H9 (cell line): Measurements from ENCODE around the gene DCAF8. TPM values are rescaled to one million over a fixed set of nuclear protein-coding genes. Genes with fewer than 3 reads are reported as not detected.

Experiments used
- DNase-seq: peaks from one replicate; pipeline ENCODE4 v3.0.0-alpha.2; 2017
- H2AFZ ChIP-seq: one replicate; pipeline ENCODE4 v1.6.1; 2013; ENCODE audit warnings: mild to moderate bottlenecking, low read length, control low read depth, moderate library complexity
- H2AK5ac ChIP-seq: 2 replicates; pipeline ENCODE4 v1.6.1; 2013; ENCODE audit warnings: low read length, control low read depth, mixed read lengths; ENCODE audit not compliant: insufficient read length
- H2BK120ac ChIP-seq: one replicate; pipeline ENCODE4 v1.6.1; 2013; ENCODE audit warnings: low read depth, mild to moderate bottlenecking, low read length, control low read depth, inconsistent platforms; ENCODE audit not compliant: poor library complexity, severe bottlenecking
- H2BK12ac ChIP-seq: 2 replicates; pipeline ENCODE4 v1.6.1; 2013; ENCODE audit warnings: low read length, control low read depth, mixed read lengths, low read depth; ENCODE audit not compliant: insufficient read length
- H2BK15ac ChIP-seq: 2 replicates; pipeline ENCODE4 v1.6.1; 2013; ENCODE audit warnings: low read depth, low read length, control low read depth
- H2BK20ac ChIP-seq: one replicate; pipeline ENCODE4 v1.6.1; 2013; ENCODE audit warnings: low read depth, mild to moderate bottlenecking, low read length, control low read depth, inconsistent platforms; ENCODE audit not compliant: poor library complexity, severe bottlenecking
- H2BK5ac ChIP-seq: 2 replicates; pipeline ENCODE4 v1.6.1; 2013; ENCODE audit warnings: low read length, control low read depth, mixed read lengths; ENCODE audit not compliant: insufficient read length
- H3K14ac ChIP-seq: 2 replicates; pipeline ENCODE4 v1.6.1; 2013; ENCODE audit warnings: low read length, control low read depth; ENCODE audit not compliant: insufficient read depth
- H3K18ac ChIP-seq: 2 replicates; pipeline ENCODE4 v1.6.1; 2013; ENCODE audit warnings: low read depth, mild to moderate bottlenecking, mixed read lengths, low read length, control low read depth; ENCODE audit not compliant: insufficient read length
- H3K23ac ChIP-seq: 2 replicates; pipeline ENCODE4 v1.6.1; 2013; ENCODE audit warnings: low read length, control low read depth, mixed read lengths, low read depth; ENCODE audit not compliant: insufficient read length
- H3K23me2 ChIP-seq: 2 replicates; pipeline ENCODE4 v1.6.1; 2013; ENCODE audit warnings: low read depth, mild to moderate bottlenecking, mixed read lengths, low read length, control low read depth; ENCODE audit not compliant: insufficient read length, poor library complexity, severe bottlenecking
- H3K27ac ChIP-seq: 2 replicates; pipeline ENCODE4 v1.5.1; 2013; ENCODE audit warnings: low read length, control low read depth, mixed read lengths, low read depth; ENCODE audit not compliant: insufficient read length
- H3K27me3 ChIP-seq: 2 replicates; pipeline ENCODE4 v1.6.1; 2013; ENCODE audit warnings: low read length, control low read depth, inconsistent platforms; ENCODE audit not compliant: insufficient read depth
- H3K4ac ChIP-seq: 2 replicates; pipeline ENCODE4 v1.6.1; 2013; ENCODE audit warnings: low read depth, mild to moderate bottlenecking, control low read depth, inconsistent platforms, low read length, moderate library complexity
- H3K4me1 ChIP-seq: 2 replicates; pipeline ENCODE4 v1.6.1; 2013; ENCODE audit warnings: low read length, control low read depth, inconsistent platforms; ENCODE audit not compliant: insufficient read depth
- H3K4me2 ChIP-seq: 2 replicates; pipeline ENCODE4 v1.6.1; 2013; ENCODE audit warnings: low read length, control low read depth, mixed read lengths; ENCODE audit not compliant: insufficient read length, insufficient read depth
- H3K56ac ChIP-seq: 2 replicates; pipeline ENCODE4 v1.6.1; 2013; ENCODE audit warnings: low read depth, mild to moderate bottlenecking, mixed read lengths, low read length, control low read depth; ENCODE audit not compliant: insufficient read length
- H3K79me1 ChIP-seq: 2 replicates; pipeline ENCODE4 v1.6.1; 2013; ENCODE audit warnings: low read depth, mild to moderate bottlenecking, moderate library complexity, low read length, control low read depth, inconsistent platforms; ENCODE audit not compliant: insufficient read depth, poor library complexity, severe bottlenecking
- H3K79me2 ChIP-seq: 2 replicates; pipeline ENCODE4 v1.6.1; 2013; ENCODE audit warnings: low read length, control low read depth, inconsistent platforms; ENCODE audit not compliant: insufficient read depth
- H3K9ac ChIP-seq: 2 replicates; pipeline ENCODE4 v1.6.1; 2013; ENCODE audit warnings: low read length, control low read depth, mixed read lengths; ENCODE audit not compliant: insufficient read length; ENCODE audit errors: extremely low read depth
- H3K9me3 ChIP-seq: one replicate; pipeline ENCODE4 v1.6.1; 2013; ENCODE audit warnings: low read depth, low read length, inconsistent platforms; ENCODE audit not compliant: control insufficient read depth
- H3T11ph ChIP-seq: one replicate; pipeline ENCODE4 v1.6.1; 2013; ENCODE audit warnings: mild to moderate bottlenecking, low read length, control low read depth, inconsistent platforms
- H4K20me1 ChIP-seq: one replicate; pipeline ENCODE4 v1.6.1; 2013; ENCODE audit not compliant: control insufficient read depth, insufficient read length, insufficient read depth
- H4K5ac ChIP-seq: 2 replicates; pipeline ENCODE4 v1.6.1; 2013; ENCODE audit warnings: low read depth, mild to moderate bottlenecking, mixed read lengths, low read length, control low read depth; ENCODE audit not compliant: insufficient read length
- H4K8ac ChIP-seq: replicated peaks from 2 replicates; pipeline ENCODE4 v1.6.1; 2013; ENCODE audit warnings: low read length, control low read depth, mixed read lengths, low read depth; ENCODE audit not compliant: insufficient read length
- H4K91ac ChIP-seq: 2 replicates; pipeline ENCODE4 v1.6.1; 2013; ENCODE audit warnings: low read depth, mild to moderate bottlenecking, moderate library complexity, mixed read lengths, low read length, control low read depth; ENCODE audit not compliant: insufficient read length
- H3K27ac Mint-ChIP-seq, 3 experiments: 2 replicates in 2 of 3; 3 replicates in 1 of 3; pipeline ENCODE4 v1.8.0; 2020 to 2021; ENCODE audit warnings: mixed read lengths in 3 of 3, mild to moderate bottlenecking in 1 of 3, moderate library complexity in 1 of 3
- H3K27me3 Mint-ChIP-seq: 2 replicates; pipeline ENCODE4 v1.8.0; 2021; ENCODE audit warnings: low read depth, mild to moderate bottlenecking, moderate library complexity, mixed read lengths
- H3K36me3 Mint-ChIP-seq, 3 experiments: 2 replicates in 2 of 3; 3 replicates in 1 of 3; pipeline ENCODE4 v1.8.0; 2020 to 2021; ENCODE audit warnings: low read depth in 3 of 3, mixed read lengths in 3 of 3; ENCODE audit not compliant: insufficient read depth in 1 of 3
- H3K4me1 Mint-ChIP-seq, 2 experiments: 2 replicates each; pipeline ENCODE4 v1.8.0; 2020; ENCODE audit warnings: mixed read lengths in 2 of 2
- H3K4me3 Mint-ChIP-seq, 2 experiments: 2 replicates in 1 of 2; 3 replicates in 1 of 2; pipeline ENCODE4 v1.8.0; 2020 to 2021; ENCODE audit warnings: mild to moderate bottlenecking in 2 of 2, mixed read lengths in 2 of 2, moderate library complexity in 1 of 2
- H3K9me3 Mint-ChIP-seq, 2 experiments: 2 replicates in 1 of 2; 3 replicates in 1 of 2; pipeline ENCODE4 v1.8.0; 2020; ENCODE audit warnings: mild to moderate bottlenecking in 2 of 2, mixed read lengths in 2 of 2, moderate library complexity in 1 of 2
- CTCF ChIP-seq: fragments of 200-600 bp; sonication (generic); conservative IDR thresholded peaks from 3 replicates; pipeline ENCODE4 v1.8.0; 2021; ENCODE audit warnings: antibody characterized with exemption, mild to moderate bottlenecking
- WGBS: extraction: QIAGEN DNeasy Blood & Tissue Kit; methylation state at CpG from one replicate; pipeline ENCODE4 v1.1.7; 2013; ENCODE audit warnings: missing lambda C conversion rate, low lambda C conversion rate, mixed read lengths; ENCODE audit not compliant: insufficient read length; ENCODE audit errors: extremely low coverage; 5-methylcytosine and 5-hydroxymethylcytosine counted together
- total RNA-seq: library from RNA; stranded (reverse); gene quantifications from 2 replicates; pipeline ENCODE4 v1.2.1, GENCODE V29; 2021

DCAF8 gene
- total RNA-seq, 1 experiment from 2014 or later: 106 TPM

- Histone ChIP-seq H3K4me1 (no peaks in the 10 kb centered on the region), H4K91ac (no peak overlapping the region), H2AFZ (no peak overlapping the region), H2BK20ac (no peak overlapping the region), H2BK5ac (no peak overlapping the region), H3K23me2 (no peaks in the 10 kb centered on the region), H2BK12ac (no peak overlapping the region), H3K9me3 (no peaks in the 10 kb centered on the region), H3K27ac (no peak overlapping the region), H3K4me2 (no peak overlapping the region), H4K20me1 (no peaks in the 10 kb centered on the region), H3T11ph (no peak overlapping the region), H3K23ac (no peak overlapping the region), H3K79me2 (peaks cover 6% of the 10 kb centered on the region; the same call in 1 of the 2 replicates), H2BK15ac (no peak overlapping the region), H3K56ac (no peak overlapping the region), H2AK5ac (no peak overlapping the region), H3K4ac (no peak overlapping the region), H4K5ac (no peak overlapping the region), H3K9ac (no peak overlapping the region), H3K18ac (no peak overlapping the region), H3K79me1 (peaks cover 5% of the 10 kb centered on the region), H4K8ac (no peak overlapping the region), H3K27me3 (no peaks in the 10 kb centered on the region), H3K14ac (no peak overlapping the region), H2BK120ac (no peak overlapping the region)
- Mint-ChIP-seq H3K27me3 (no peaks in the 10 kb centered on the region), H3K4me3 (no peak overlapping the region), H3K9me3 (no peaks in the 10 kb centered on the region), H3K4me1 (peaks cover 9% of the 10 kb centered on the region in 2 experiments), H3K27ac (peak overlapping the region in 1 of 3 experiments; percentile 59; a peak in 2 of 7 replicates), H3K36me3 (peaks cover 4 to 28% (median 26%) of the 10 kb centered on the region in 3 experiments; a peak in 6 of 7 replicates)
- peak; percentile 90 for TF ChIP-seq CTCF
- DNase-seq: peak; percentile 52
- WGBS: no CpG with 5 or more reads among the region's 5 CpGs
These were observed 10.4 kb downstream of the DCAF8 start for GRCh38 chr1:160251687-160252526.
